ENCODE measurements around the gene SH2D1A. TPM values are rescaled to one million over a fixed set of nuclear protein-coding genes. Genes with fewer than 3 reads are reported as not detected.

The SH2D1A gene
- total RNA-seq, 1 experiment from 2014 or later = not detected

- Histone ChIP-seq H3K27ac (no peak overlapping the region), H3K4me3 (no peak overlapping the region), H3K27me3 (ENCODE audit: insufficient read depth, low read depth) (no peaks in the 10 kb centered on the region), H3K9me2 (ENCODE audit: insufficient read depth) (no peaks in the 10 kb centered on the region), H3K4me2 (no peak overlapping the region), H3K79me2 (ENCODE audit: low read depth) (no peaks in the 10 kb centered on the region), H3K36me3 (ENCODE audit: low read depth) (no peaks in the 10 kb centered on the region), H4K20me1 (ENCODE audit: insufficient read depth) (no peaks in the 10 kb centered on the region), H3K9me3 (ENCODE audit: insufficient read depth, low read depth) (no peaks in the 10 kb centered on the region), H3F3A (ENCODE audit: insufficient read depth, low read depth) (no peaks in the 10 kb centered on the region), H3K4me1 (replicated peaks; ENCODE audit: insufficient read depth) (no peaks in the 10 kb centered on the region), H2AFZ (no peak overlapping the region)
- intact Hi-C loops (cut with micrococcal nuclease; ENCODE audit: unreplicated experiment) = no loop called here
- ChIA-PET POLR2A (ENCODE audit: unreplicated experiment) (no interaction called here), CTCF (no interaction called here)
- BruUV-seq (replicated peaks) = no TSS peak
- TF ChIP-seq EZH2 (IDR thresholded peaks at IDR 0.05; ENCODE audit: low read depth) (no peak), CTCF (conservative IDR thresholded peaks at IDR 0.05) (no peak)
- no peak for DNase-seq
These were observed 46.4 kb downstream of the SH2D1A start for GRCh38 chrX:124392794-124393193.

- BruUV-seq (replicated peaks) = no TSS peak
- CTCF ChIA-PET = no interaction called here
- TF ChIP-seq EZH2 (IDR thresholded peaks at IDR 0.05; ENCODE audit: low read depth) = no peak
- no peak for TF ChIP-seq CTCF (conservative IDR thresholded peaks at IDR 0.05)
These were observed 46.9 kb downstream of the SH2D1A start for GRCh38 chrX:124393238-124393637.

GRCh38 chrX:124393659-124394058 lies 47.3 kb downstream of the SH2D1A start:
- TF ChIP-seq EZH2 (IDR thresholded peaks at IDR 0.05; ENCODE audit: low read depth) (no peak), CTCF (conservative IDR thresholded peaks at IDR 0.05) (no peak)
- Histone ChIP-seq H3K4me1 (replicated peaks; ENCODE audit: insufficient read depth) (no peaks in the 10 kb centered on the region), H3K9me2 (ENCODE audit: insufficient read depth) (no peaks in the 10 kb centered on the region), H3K4me3 (no peak overlapping the region), H3K27ac (no peak overlapping the region), H3K27me3 (ENCODE audit: insufficient read depth, low read depth) (no peaks in the 10 kb centered on the region), H2AFZ (no peak overlapping the region), H3K36me3 (ENCODE audit: low read depth) (no peaks in the 10 kb centered on the region), H3F3A (ENCODE audit: insufficient read depth, low read depth) (no peaks in the 10 kb centered on the region), H3K4me2 (no peak overlapping the region), H3K9me3 (ENCODE audit: insufficient read depth, low read depth) (no peaks in the 10 kb centered on the region), H4K20me1 (ENCODE audit: insufficient read depth) (no peaks in the 10 kb centered on the region), H3K79me2 (ENCODE audit: low read depth) (no peaks in the 10 kb centered on the region)
- DNase-seq = no peak
- CTCF ChIA-PET = interaction anchor here (0.7 kb wide), 1 partner anchor 265 kb away, joined by 3 read pairs; no protein-coding TSS in a partner anchor
- no TSS peak for BruUV-seq (replicated peaks)
- intact Hi-C loops (cut with micrococcal nuclease; ENCODE audit: unreplicated experiment) = no loop called here
- POLR2A ChIA-PET (ENCODE audit: unreplicated experiment) = no interaction called here

More at GRCh38 chrX:124393238-124393637, 46.9 kb downstream of the SH2D1A start:
- intact Hi-C loops (cut with micrococcal nuclease; ENCODE audit: unreplicated experiment) = no loop called here
- DNase-seq = no peak
- H3K27me3 ChIP-seq (ENCODE audit: insufficient read depth, low read depth) = no peaks in the 10 kb centered on the region
- H2AFZ ChIP-seq = no peak overlapping the region
- no peaks in the 10 kb centered on the region for H3K9me2 ChIP-seq (ENCODE audit: insufficient read depth)
- H3K9me3 ChIP-seq (ENCODE audit: insufficient read depth, low read depth) = no peaks in the 10 kb centered on the region
- H3F3A ChIP-seq (ENCODE audit: insufficient read depth, low read depth) = no peaks in the 10 kb centered on the region
- no peaks in the 10 kb centered on the region for H3K4me1 ChIP-seq (replicated peaks; ENCODE audit: insufficient read depth)
- no peak overlapping the region for H3K27ac ChIP-seq
- H3K79me2 ChIP-seq (ENCODE audit: low read depth) = no peaks in the 10 kb centered on the region
- no peak overlapping the region for H3K4me3 ChIP-seq
- no peaks in the 10 kb centered on the region for H4K20me1 ChIP-seq (ENCODE audit: insufficient read depth)
- H3K4me2 ChIP-seq = no peak overlapping the region
- POLR2A ChIA-PET (ENCODE audit: unreplicated experiment) = no interaction called here
- H3K36me3 ChIP-seq (ENCODE audit: low read depth) = no peaks in the 10 kb centered on the region
